Activated naive CD8-positive, alpha-beta T cell treated with anti-CD3 and anti-CD28 coated beads, Interleukin-2, amount 50 U/mL, for 16 hours (primary cell): ENCODE measurements around the gene DLG2.
"Not testable (repeated sequence)": the region's sequence is repeated elsewhere in the genome, so short reads cannot be mapped to it uniquely, and the experiment has no call there.

Experiments used
- DNase-seq: peaks from one replicate; pipeline ENCODE4 v3.0.0-alpha.2; 2020; ENCODE audit warnings: low read depth, low spot score

The DLG2 gene

GRCh38 chr11:85627332-85627997 is at the start of gene DLG2:
Gene DLG2 (minus strand): TSS chr11:85627344.
- DNase-seq = no peak

GRCh38 chr11:85673393-85673792 is 46.2 kb upstream of the DLG2 start:
- no peak for DNase-seq

DNA sequence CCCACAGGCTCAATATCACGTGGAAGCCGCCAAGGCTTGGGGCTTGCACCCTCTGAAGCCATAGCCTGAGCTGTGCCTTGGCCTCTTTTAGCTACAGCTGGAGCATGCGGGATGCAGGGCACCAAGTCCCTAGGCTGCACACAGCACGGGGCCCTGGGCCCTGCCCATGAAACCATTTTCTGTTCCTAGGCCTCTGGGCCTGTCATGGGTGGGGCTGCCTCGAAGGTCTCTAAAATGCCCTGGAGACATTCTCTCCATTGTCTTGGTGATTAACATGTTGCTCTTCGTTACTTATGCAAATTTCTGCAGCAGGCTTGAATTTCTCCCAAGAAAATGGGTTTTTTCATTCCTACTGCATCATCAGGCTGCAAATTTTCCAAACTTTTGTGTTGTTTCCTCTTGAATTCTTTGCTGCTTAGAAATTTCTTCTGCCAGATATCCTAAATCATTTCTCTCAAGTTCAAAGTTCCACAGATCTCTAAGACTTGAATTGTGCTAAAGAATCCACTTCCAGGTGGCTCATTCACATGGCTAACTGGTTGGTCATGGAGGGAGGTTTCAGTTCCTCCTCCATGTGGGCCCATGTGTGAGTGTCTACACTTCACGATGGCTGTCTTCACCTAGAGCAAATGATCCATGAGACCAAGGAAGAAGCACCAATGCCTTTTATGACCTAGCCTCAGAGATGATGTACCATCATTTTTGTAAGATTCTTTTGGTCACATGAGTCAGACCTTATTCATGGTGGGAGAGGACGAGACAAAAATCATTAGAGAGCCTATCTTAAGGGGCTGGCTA is 45.2 kb upstream of the DLG2 start:
- no peak for DNase-seq

GRCh38 chr11:85670949-85671663 is 44.0 kb upstream of the DLG2 start:
- DNase-seq = not testable (repeated sequence)

DNA sequence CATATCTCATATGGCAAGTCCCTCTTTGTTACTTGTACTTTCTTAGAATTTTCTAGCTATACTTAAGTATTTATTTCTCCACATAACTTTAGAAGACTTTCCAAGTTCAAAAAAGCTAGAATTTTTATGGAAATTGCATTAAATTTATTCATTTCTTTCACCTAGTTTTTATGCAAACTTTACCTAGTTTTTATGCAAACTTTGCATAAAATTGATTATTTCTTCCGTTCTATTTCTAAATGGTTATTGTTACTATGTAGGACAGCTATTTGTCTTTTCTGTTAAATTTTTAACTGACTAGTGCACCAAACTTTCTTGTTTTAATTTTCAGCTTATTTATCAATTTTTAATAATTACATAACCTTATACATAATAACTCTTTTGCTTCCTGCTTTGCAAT is 41.0 kb upstream of the DLG2 start:
- no peak for DNase-seq

- DNase-seq = no peak
Measured at GRCh38 chr11:85666687-85667086, 39.5 kb upstream of the DLG2 start.

DNA sequence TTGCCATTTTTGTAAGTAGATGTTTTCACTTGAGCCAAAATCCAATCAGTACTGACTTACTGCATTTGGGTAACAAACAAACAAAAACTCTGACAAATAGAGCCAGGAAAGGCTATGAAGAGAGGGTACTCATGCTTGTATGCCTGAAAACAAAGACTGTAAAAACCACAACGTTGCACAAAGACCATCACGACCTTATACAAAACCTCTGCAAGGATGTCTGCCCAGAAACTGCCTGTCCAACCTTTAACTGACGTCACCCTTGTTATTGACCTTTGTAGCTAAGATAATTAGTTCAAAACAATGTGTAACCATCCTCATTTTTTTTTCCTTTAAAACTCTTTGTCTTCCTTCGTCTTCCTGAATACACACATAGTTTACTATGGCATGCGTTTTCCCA is 38.6 kb upstream of the DLG2 start:
- no peak for DNase-seq

DNA sequence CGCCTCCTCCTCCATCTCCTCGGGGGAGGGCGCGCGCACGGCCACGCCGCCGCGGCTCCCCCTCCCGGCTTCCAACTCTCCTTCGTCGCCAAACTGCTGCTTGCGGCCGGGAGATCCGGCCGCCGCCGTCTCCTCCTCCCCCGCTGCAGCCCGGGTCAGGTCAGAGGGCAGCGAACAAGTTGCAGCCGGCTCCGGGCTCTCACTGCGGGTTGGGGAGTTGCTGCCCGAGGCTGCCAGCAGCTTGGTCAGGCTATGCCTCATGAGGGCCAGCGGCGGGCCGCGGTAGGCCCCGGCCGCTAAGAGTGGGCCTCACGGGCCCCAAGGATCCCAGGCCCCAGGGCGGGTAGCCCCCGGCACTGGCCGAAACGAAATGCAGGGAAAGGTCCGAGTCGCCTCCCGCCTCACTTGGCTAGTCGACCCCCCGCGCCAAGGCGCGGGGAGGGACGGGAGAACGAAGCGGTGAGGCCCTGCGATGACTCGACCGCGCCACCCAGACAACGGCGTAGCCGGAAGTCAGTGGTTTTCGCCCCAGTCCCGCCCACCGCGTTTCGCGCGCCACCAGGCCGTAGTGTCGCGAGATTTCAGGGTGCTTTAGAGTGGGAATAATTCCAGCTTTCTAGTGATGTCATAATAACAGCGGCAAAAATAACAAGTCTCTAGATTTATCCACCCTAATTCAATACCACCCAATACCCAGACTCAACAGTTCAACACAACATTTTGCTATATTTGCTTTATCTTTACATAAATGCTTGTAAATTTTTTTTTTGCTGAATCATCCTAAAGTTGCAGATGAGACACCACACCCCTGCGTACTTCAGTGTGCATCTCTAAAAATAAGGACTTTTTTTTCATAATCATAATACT is 37.7 kb upstream of the DLG2 start, which contains the start of gene CREBZF:
Gene CREBZF, minus strand, starts transcription at position 515 of the 867 bp plus-strand sequence. Its CDS starts 254 bp downstream, at position 261.
- DNase-seq = peak; percentile 90

- peak; percentile 78 for DNase-seq
Measured at GRCh38 chr11:85663753-85664614, 36.8 kb upstream of the DLG2 start.

DNA sequence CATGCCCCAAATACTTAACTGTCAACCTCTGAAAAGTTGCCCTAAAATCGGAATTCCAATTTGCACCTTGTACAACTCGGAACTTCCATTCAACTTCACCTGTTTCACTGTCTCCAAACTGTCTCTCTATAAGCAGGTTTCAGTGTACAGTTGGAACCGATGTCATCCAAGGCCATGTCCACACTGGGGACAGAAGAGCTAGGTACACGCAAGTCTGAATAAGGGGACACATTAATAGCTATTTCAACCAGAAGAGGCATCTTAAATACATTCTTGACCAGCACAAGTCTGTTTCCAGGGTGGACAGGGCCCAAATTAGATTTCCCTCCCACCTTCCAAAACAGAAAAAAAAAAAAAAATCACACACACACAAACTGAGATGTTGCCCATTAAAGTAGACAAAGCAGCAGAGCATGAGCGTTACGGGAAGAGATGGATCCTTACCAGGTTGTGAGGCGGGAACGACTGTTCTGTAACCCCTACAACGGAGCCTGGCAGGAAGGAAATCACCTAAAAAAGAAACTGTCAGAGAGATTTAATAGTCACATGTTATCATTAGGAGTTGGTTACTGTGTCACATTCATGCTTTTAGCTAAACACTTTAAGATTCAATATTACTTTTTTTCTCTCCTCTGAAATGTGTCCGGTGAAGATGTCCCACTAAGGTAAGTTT is 36.1 kb upstream of the DLG2 start:
- DNase-seq = no peak

DNA sequence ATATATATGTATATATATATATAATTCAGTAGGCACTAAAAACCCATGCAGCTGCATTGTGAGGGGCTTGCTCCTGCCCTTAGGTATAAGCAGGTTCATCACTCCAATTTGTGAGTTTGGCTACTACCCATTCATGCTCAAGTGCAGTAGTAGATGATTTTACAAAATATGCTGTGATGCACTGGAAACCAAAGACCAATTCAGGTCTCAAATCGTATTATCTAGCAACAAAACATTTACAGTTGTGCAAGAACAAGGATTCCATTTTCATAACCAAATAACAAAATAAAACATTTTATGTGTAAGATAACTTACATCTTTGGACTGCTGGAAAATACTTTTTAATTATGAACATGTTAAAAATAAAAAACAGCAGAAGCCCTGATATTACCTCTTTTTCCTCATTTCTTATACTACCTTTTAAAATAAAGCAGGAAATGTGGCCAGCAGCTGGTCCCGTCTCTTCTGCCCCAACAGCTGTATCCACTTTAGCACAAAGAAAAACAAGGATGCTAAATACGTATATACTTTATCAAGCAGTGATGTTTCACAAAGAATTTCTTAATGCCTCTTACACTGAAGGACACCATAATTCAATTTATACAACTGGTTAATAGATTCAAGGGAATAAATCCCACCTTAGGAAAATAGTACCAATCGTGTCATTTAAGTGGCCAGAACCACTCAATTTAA is 35.0 kb upstream of the DLG2 start:
- no peak for DNase-seq

GRCh38 chr11:85658180-85658579 is 31.0 kb upstream of the DLG2 start:
- DNase-seq = no peak

DNA sequence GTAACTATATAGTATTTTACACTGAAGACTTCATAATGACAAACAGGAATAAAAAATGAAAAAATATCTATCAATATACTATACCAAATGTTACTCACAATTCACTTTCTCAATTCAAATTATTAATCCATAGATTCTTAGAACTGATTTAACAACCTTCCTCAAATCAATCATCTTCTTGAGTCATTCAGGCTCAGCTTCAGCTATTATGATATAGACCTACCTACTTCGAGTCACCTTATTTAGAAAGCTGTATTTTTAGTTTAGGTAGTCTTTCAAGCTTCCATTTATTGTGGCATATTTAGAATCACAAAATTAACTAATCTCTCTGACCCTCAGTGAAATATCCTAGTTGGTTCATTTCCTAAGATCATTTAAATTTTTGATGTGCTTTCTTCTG is 29.6 kb upstream of the DLG2 start:
- DNase-seq = no peak

- not testable (repeated sequence) for DNase-seq
Measured at GRCh38 chr11:85654343-85654742, 27.2 kb upstream of the DLG2 start.

- DNase-seq = no peak
Measured at GRCh38 chr11:85652786-85653447, 25.8 kb upstream of the DLG2 start.

- DNase-seq = no peak
Measured at GRCh38 chr11:85651118-85651517, 24.0 kb upstream of the DLG2 start.

DNA sequence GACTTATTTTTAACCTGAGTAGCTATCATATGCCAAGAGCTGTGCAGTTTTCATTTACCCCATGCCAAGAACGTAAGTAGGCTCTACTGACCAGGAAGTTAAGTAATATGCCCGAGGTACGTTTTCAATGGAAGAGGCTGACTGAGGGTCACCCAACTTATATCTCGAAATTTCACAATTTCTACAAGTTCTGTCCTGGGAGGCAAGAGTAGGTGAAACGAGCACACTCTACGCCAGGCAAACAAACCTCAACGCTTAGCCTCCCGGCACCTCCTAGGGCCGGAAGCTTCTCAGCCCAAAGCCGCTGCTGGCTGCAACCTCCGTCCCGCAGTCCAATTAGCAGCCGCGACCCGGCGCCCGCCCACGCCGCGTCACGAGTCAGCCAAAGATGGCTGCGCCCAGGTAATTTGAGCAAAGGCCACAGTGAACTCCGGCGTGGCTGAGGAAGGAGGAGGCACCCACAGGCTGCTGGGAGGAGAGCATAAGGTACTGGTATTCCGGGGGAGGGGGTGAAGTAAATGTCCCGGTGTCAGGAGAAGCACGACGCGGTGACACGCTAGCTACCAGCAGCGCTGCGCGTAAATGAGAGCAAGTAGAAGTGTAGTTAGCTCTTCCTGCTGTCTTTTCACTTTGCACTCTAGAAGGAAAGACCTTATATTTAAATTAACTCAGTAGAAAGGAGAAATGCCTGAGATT is 20.6 kb upstream of the DLG2 start, which contains the start of gene TMEM126A:
Gene TMEM126A, plus strand, starts transcription at position 364 of the 696 bp plus-strand sequence. CDS start 2,289 bp downstream, outside the sequence.
- DNase-seq = peak; percentile 79

DNA sequence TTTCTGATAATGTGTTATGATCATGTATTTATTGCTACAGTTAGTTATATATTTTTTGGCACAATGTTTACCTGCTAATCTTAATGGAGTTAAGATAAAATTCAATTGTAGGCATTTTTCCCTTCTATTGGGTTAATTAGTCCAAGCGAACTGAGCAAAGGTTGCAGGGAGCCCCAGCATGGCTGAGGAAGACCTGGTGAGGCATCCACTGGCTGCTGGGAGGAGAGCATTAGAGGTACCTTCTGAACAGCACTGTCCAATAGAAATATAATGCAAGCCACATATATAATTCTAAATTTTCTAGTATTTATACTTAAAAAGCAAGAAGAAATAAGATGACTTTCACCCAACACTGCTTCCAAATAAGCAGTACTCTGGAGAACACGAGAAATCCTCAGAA is 19.9 kb upstream of the DLG2 start:
- DNase-seq = no peak
